GM23338 (cell line): ENCODE data around the gene ENDOV. TPM values are rescaled to one million over a fixed set of nuclear protein-coding genes. Genes with fewer than 3 reads are reported as not detected.

Source experiments
- ATAC-seq: fragments of 200-7000 bp; cut with Tn5 transposase; 3 replicates; pipeline ENCODE4 v1.9.1; 2020
- DNase-seq: peaks from one replicate; pipeline ENCODE4 v3.0.0-alpha.2; 2015; ENCODE audit warnings: low spot score
- H2AFZ ChIP-seq: fragments of 200-600 bp; sonication (generic); 2 replicates; pipeline ENCODE4 v1.8.0; 2016; ENCODE audit warnings: antibody characterized with exemption, mild to moderate bottlenecking, moderate library complexity
- H3F3A ChIP-seq: fragments of 200-600 bp; sonication (generic); replicated peaks from 2 replicates; pipeline ENCODE4 v1.8.0; 2017; ENCODE audit warnings: antibody characterized with exemption, mixed run types, low read depth
- H3K27ac ChIP-seq: fragments of 200-600 bp; sonication (generic); 2 replicates; pipeline ENCODE4 v1.6.1; 2016; ENCODE audit warnings: low read depth
- H3K27me3 ChIP-seq: fragments of 200-600 bp; sonication (generic); 2 replicates; pipeline ENCODE4 v1.8.0; 2016; ENCODE audit warnings: mild to moderate bottlenecking, mixed run types, moderate library complexity; ENCODE audit not compliant: insufficient read depth
- H3K36me3 ChIP-seq: fragments of 200-600 bp; sonication (generic); 2 replicates; pipeline ENCODE4 v1.8.0; 2016; ENCODE audit warnings: mild to moderate bottlenecking; ENCODE audit not compliant: insufficient read depth
- H3K4me1 ChIP-seq: fragments of 200-600 bp; sonication (generic); 2 replicates; pipeline ENCODE4 v1.8.0; 2016; ENCODE audit warnings: mild to moderate bottlenecking, moderate library complexity; ENCODE audit not compliant: insufficient read depth
- H3K4me2 ChIP-seq: fragments of 200-600 bp; sonication (generic); 2 replicates; pipeline ENCODE4 v1.7.1; 2017; ENCODE audit warnings: mixed run types
- H3K4me3 ChIP-seq: fragments of 200-600 bp; sonication (generic); 2 replicates; pipeline ENCODE4 v1.6.1; 2016; ENCODE audit warnings: mixed run types
- H3K79me2 ChIP-seq: fragments of 200-600 bp; sonication (generic); replicated peaks from 2 replicates; pipeline ENCODE4 v1.8.0; 2017; ENCODE audit warnings: mild to moderate bottlenecking; ENCODE audit not compliant: insufficient read depth
- H3K9me2 ChIP-seq: fragments of 200-600 bp; sonication (generic); 2 replicates; pipeline ENCODE4 v1.8.0; 2017; ENCODE audit not compliant: insufficient read depth
- H4K20me1 ChIP-seq: fragments of 200-600 bp; sonication (generic); replicated peaks from 2 replicates; pipeline ENCODE4 v1.8.0; 2017; ENCODE audit warnings: mild to moderate bottlenecking; ENCODE audit not compliant: insufficient read depth
- H3K27ac Mint-ChIP-seq: 2 replicates; pipeline ENCODE4 v1.8.0; 2020; ENCODE audit warnings: inconsistent platforms, mild to moderate bottlenecking, moderate library complexity, mixed read lengths
- H3K27me3 Mint-ChIP-seq: 3 replicates; pipeline ENCODE4 v1.8.0; 2022; ENCODE audit warnings: low read depth, mild to moderate bottlenecking, moderate library complexity, mixed read lengths, inconsistent platforms; ENCODE audit not compliant: insufficient read depth, poor library complexity
- H3K36me3 Mint-ChIP-seq: 3 replicates; pipeline ENCODE4 v1.8.0; 2021; ENCODE audit warnings: low read depth, mild to moderate bottlenecking, inconsistent platforms, moderate library complexity, mixed read lengths
- H3K4me1 Mint-ChIP-seq: 3 replicates; pipeline ENCODE4 v1.8.0; 2020; ENCODE audit warnings: mild to moderate bottlenecking, inconsistent platforms, mixed read lengths
- H3K4me3 Mint-ChIP-seq: 3 replicates; pipeline ENCODE4 v1.8.0; 2021; ENCODE audit warnings: moderate library complexity, mild to moderate bottlenecking, inconsistent platforms, mixed read lengths
- H3K9me3 Mint-ChIP-seq: 3 replicates; pipeline ENCODE4 v1.8.0; 2020; ENCODE audit warnings: moderate library complexity, mild to moderate bottlenecking, inconsistent platforms, mixed read lengths
- CREB1 ChIP-seq: fragments of 250-450 bp; sonication (Bioruptor Pico); IDR thresholded peaks from 2 replicates; pipeline ENCODE4 v1.5.0; 2020; ENCODE audit warnings: low read depth, mild to moderate bottlenecking, moderate library complexity
- CTCF ChIP-seq, 2 experiments: fragments of 200-600 bp in 1 of 2; sonication (generic) in 1 of 2; conservative IDR thresholded peaks; 2 replicates each; pipeline versions ENCODE4 v1.5.1 to v1.6.1; 2016 to 2017; ENCODE audit warnings: antibody characterized with exemption in 2 of 2, low read depth in 2 of 2, mild to moderate bottlenecking in 2 of 2, moderate library complexity in 1 of 2
- ETS1 ChIP-seq: IDR thresholded peaks from 2 replicates; pipeline ENCODE4 v1.6.1; 2016; ENCODE audit warnings: antibody characterized with exemption
- EZH2 ChIP-seq: fragments of 200-600 bp; sonication (generic); IDR thresholded peaks from one replicate; pipeline ENCODE4 v1.8.0; 2017; ENCODE audit warnings: antibody characterized with exemption, mild to moderate bottlenecking, low read depth; ENCODE audit not compliant: unreplicated experiment
- EZH2phosphoT487 ChIP-seq: fragments of 200-600 bp; sonication (generic); IDR thresholded peaks from one replicate; pipeline ENCODE4 v1.8.1; 2018; ENCODE audit warnings: antibody characterized with exemption; ENCODE audit not compliant: unreplicated experiment
- JUNB ChIP-seq: IDR thresholded peaks from one replicate; pipeline ENCODE4 v1.6.1; 2016; ENCODE audit warnings: antibody characterized with exemption; ENCODE audit not compliant: unreplicated experiment
- NANOG ChIP-seq: IDR thresholded peaks from 2 replicates; pipeline ENCODE4 v1.6.1; 2016; ENCODE audit warnings: antibody characterized with exemption, borderline replicate concordance
- POLR2AphosphoS5 ChIP-seq: IDR thresholded peaks from 2 replicates; pipeline ENCODE4 v1.6.1; 2016; ENCODE audit warnings: antibody characterized with exemption, low read depth
- REST ChIP-seq: IDR thresholded peaks from one replicate; pipeline ENCODE4 v1.6.1; 2018; ENCODE audit warnings: antibody characterized with exemption; ENCODE audit not compliant: unreplicated experiment
- STAT1 ChIP-seq: IDR thresholded peaks from one replicate; pipeline ENCODE4 v1.6.1; 2016; ENCODE audit warnings: antibody characterized with exemption; ENCODE audit not compliant: unreplicated experiment
- ZNF114 ChIP-seq: fragments of 250-450 bp; sonication (Bioruptor Pico); IDR thresholded peaks from 2 replicates; pipeline ENCODE4 v1.5.0; 2020; ENCODE audit warnings: mild to moderate bottlenecking, moderate library complexity
- ZNF331 ChIP-seq: fragments of 250-450 bp; sonication (Bioruptor Pico); IDR thresholded peaks from 2 replicates; pipeline ENCODE4 v1.5.0; 2020; ENCODE audit warnings: low read depth, mild to moderate bottlenecking, moderate library complexity
- ZNF462 ChIP-seq: fragments of 250-450 bp; sonication (Bioruptor Pico); IDR thresholded peaks from 2 replicates; pipeline ENCODE4 v1.5.0; 2020; ENCODE audit warnings: mild to moderate bottlenecking, moderate library complexity
- polyA plus RNA-seq: library from polyadenylated mRNA; unstranded; fragments of >200 nt; fragmentation: Nextera tagmentation; extraction: Ambion mirVana; gene quantifications from 2 replicates; pipeline ENCODE4 v1.2.1, GENCODE V29; 2016
- total RNA-seq: library from RNA; depleted of rRNA; stranded (reverse); fragments of >200 nt; shearing (Covaris generic); gene quantifications from 2 replicates; pipeline ENCODE4 v1.2.3, GENCODE V29; 2014

Gene ENDOV
- total and polyA plus RNA-seq, 2 experiments from 2014 or later = 11.5 to 16.1 TPM

GRCh38 chr17:80441598-80442322 lies 26.8 kb downstream of the ENDOV start:
- Histone ChIP-seq H3K27me3 (no peaks in the 10 kb centered on the region), H3K27ac (no peak overlapping the region), H3K4me1 (no peaks in the 10 kb centered on the region; the same call in 1 of the 2 replicates), H3F3A (0 out of 2 replicates have a peak, but pooled peaks cover 3% of the 10 kb centered on the region), H3K79me2 (no peaks in the 10 kb centered on the region), H3K4me3 (no peak overlapping the region), H2AFZ (no peak overlapping the region), H4K20me1 (no peaks in the 10 kb centered on the region; the same call in none of the 2 replicates), H3K9me2 (no peaks in the 10 kb centered on the region), H3K36me3 (no peaks in the 10 kb centered on the region), H3K4me2 (no peak overlapping the region)
- Mint-ChIP-seq H3K27me3 (peaks cover 11% of the 10 kb centered on the region), H3K36me3 (no peaks in the 10 kb centered on the region), H3K9me3 (no peaks in the 10 kb centered on the region), H3K27ac (no peak overlapping the region), H3K4me1 (peaks cover 4% of the 10 kb centered on the region; the same call in 1 of the 3 replicates), H3K4me3 (no peak overlapping the region)
- TF ChIP-seq ZNF114 (CRISPR knock-in tag) (no peak), EZH2phosphoT487 (no peak), ZNF331 (CRISPR knock-in tag) (no peak), EZH2 (no peak), ETS1 (no peak), POLR2AphosphoS5 (no peak), ZNF462 (no peak), NANOG (no peak), JUNB (no peak), CREB1 (CRISPR knock-in tag) (no peak), REST (no peak), CTCF (conservative IDR thresholded peaks at IDR 0.05; ENCODE audit: low read depth in 2 of 2) (no peak), STAT1 (no peak)
- no peak for ATAC-seq
- DNase-seq = no peak
